ENCODE data around the gene SEMA7A. TPM values are rescaled to one million over a fixed set of nuclear protein-coding genes. Genes with fewer than 3 reads are reported as not detected.

SEMA7A gene
- total RNA-seq, 1 experiment from 2014 or later: 74.9 TPM

DNA sequence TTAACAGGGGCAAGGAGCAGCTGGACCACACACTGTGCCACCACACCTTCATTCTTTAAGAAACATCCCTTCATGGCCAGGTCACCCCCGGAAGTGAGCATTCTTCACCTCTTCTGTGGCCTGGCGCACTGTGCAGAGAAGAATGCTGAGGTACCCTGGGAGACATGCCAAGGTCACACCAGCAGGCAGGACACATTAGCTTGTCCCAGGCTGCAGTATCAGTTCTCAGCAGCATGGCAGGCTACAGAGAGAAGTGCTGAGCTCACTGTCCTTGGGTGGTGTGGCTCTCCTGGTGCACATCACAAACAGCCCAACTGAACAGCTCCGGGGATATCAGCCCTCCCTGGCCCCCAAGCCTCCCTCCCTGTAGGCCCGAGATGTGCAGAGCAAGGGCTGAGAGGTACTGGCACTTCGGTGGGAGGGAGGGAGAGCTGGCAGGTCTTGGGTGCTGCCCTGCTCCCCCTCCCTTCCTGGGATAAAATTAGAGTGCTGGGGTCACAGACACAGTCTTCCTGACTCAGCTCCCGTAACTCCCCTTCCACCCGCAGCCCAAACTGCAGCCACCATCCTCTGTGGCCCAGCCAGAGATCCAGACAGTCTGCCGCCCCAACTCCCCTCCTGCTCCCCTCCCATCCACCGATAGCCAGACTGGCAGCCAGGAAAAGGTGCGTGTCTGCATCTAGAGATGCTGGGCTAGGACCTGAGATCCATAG lies 13.4 kb downstream of the SEMA7A start:
- DNase-seq: peak; percentile 67
- no TSS peak for BruUV-seq (replicated peaks)
- Histone ChIP-seq H2AFZ (ENCODE audit: low read length) (no peak overlapping the region), H3K79me2 (ENCODE audit: low read length) (peaks cover 100% of the 10 kb centered on the region), H3K27ac (ENCODE audit: low read length) (peak overlapping the region; percentile 29), H3K9ac (ENCODE audit: low read length) (no peak overlapping the region), H3K9me3 (ENCODE audit: low read length) (no peaks in the 10 kb centered on the region), H3K4me2 (ENCODE audit: low read length) (peak overlapping the region; percentile 45), H3K4me1 (ENCODE audit: insufficient read depth, low read length) (peaks cover 91% of the 10 kb centered on the region), H3K36me3 (ENCODE audit: low read depth, low read length) (peaks cover 49% of the 10 kb centered on the region), H4K20me1 (ENCODE audit: low read length) (peaks cover 77% of the 10 kb centered on the region), H3F3A (ENCODE audit: low read length, unreplicated experiment) (no peaks in the 10 kb centered on the region), H3K27me3 (ENCODE audit: low read length) (no peaks in the 10 kb centered on the region), H3K4me3 (ENCODE audit: low read length) (no peak overlapping the region), H3K9me2 (replicated peaks; ENCODE audit: low read length) (no peaks in the 10 kb centered on the region)
- ATAC-seq: peak; percentile 41
- ChIA-PET CTCF (no interaction called here), POLR2A (ENCODE audit: unreplicated experiment) (no interaction called here)
- no peak for TF ChIP-seq EZH2 (IDR thresholded peaks at IDR 0.05; ENCODE audit: low read length, unreplicated experiment)
- no peak for TF ChIP-seq EZH2phosphoT487 (IDR thresholded peaks at IDR 0.05; ENCODE audit: borderline replicate concordance, low read length)
- intact Hi-C loops (cut with micrococcal nuclease): loop anchor here (1.0 kb wide), 1 partner anchor 13 kb away; the partner anchor contains the start of gene SEMA7A

DNA sequence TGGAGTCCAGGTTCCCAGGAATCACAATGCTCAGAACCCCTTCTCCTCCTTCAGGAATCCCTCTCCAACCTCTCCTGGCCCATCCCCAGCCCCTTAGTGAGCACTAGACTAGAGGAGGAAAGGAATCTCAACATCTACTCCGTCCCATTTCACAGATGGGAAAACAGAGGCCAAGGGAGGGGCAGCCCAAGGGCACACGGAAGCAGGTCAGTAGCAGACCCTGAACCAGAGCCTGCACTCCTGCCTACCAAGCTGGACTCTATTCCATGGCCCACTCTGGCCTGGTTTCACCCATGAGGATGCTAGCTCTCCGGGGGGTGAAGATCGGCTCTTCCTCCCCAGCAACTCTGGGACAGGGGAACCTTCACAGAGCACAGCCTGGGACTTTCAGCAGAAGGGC lies 14.3 kb downstream of the SEMA7A start:
- Histone ChIP-seq H4K20me1 (ENCODE audit: low read length) (peaks cover 67% of the 10 kb centered on the region), H3K4me1 (ENCODE audit: insufficient read depth, low read length) (peaks cover 94% of the 10 kb centered on the region), H3K27ac (ENCODE audit: low read length) (peak overlapping the region; percentile 29), H3K36me3 (ENCODE audit: low read depth, low read length) (peaks cover 58% of the 10 kb centered on the region), H3K27me3 (ENCODE audit: low read length) (no peaks in the 10 kb centered on the region), H3K9me3 (ENCODE audit: low read length) (no peaks in the 10 kb centered on the region), H3K9me2 (replicated peaks; ENCODE audit: low read length) (no peaks in the 10 kb centered on the region), H2AFZ (ENCODE audit: low read length) (no peak overlapping the region), H3K9ac (ENCODE audit: low read length) (no peak overlapping the region), H3F3A (ENCODE audit: low read length, unreplicated experiment) (no peaks in the 10 kb centered on the region), H3K4me2 (ENCODE audit: low read length) (no peak overlapping the region), H3K79me2 (ENCODE audit: low read length) (peaks cover 100% of the 10 kb centered on the region), H3K4me3 (ENCODE audit: low read length) (no peak overlapping the region)
- BruUV-seq (replicated peaks): TSS peak; percentile 44
- CTCF ChIA-PET: no interaction called here
- POLR2A ChIA-PET (ENCODE audit: unreplicated experiment): no interaction called here
- intact Hi-C loops (cut with micrococcal nuclease): no loop called here
- ATAC-seq: no peak
- TF ChIP-seq EZH2phosphoT487 (IDR thresholded peaks at IDR 0.05; ENCODE audit: borderline replicate concordance, low read length) (no peak), EZH2 (IDR thresholded peaks at IDR 0.05; ENCODE audit: low read length, unreplicated experiment) (no peak)
- TF ChIP-seq, protein P1, sequence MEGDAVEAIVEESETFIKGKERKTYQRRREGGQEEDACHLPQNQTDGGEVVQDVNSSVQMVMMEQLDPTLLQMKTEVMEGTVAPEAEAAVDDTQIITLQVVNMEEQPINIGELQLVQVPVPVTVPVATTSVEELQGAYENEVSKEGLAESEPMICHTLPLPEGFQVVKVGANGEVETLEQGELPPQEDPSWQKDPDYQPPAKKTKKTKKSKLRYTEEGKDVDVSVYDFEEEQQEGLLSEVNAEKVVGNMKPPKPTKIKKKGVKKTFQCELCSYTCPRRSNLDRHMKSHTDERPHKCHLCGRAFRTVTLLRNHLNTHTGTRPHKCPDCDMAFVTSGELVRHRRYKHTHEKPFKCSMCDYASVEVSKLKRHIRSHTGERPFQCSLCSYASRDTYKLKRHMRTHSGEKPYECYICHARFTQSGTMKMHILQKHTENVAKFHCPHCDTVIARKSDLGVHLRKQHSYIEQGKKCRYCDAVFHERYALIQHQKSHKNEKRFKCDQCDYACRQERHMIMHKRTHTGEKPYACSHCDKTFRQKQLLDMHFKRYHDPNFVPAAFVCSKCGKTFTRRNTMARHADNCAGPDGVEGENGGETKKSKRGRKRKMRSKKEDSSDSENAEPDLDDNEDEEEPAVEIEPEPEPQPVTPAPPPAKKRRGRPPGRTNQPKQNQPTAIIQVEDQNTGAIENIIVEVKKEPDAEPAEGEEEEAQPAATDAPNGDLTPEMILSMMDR (conservative IDR thresholded peaks at IDR 0.05; ENCODE audit: low read depth, low read length): no peak
- DNase-seq: no peak

DNA sequence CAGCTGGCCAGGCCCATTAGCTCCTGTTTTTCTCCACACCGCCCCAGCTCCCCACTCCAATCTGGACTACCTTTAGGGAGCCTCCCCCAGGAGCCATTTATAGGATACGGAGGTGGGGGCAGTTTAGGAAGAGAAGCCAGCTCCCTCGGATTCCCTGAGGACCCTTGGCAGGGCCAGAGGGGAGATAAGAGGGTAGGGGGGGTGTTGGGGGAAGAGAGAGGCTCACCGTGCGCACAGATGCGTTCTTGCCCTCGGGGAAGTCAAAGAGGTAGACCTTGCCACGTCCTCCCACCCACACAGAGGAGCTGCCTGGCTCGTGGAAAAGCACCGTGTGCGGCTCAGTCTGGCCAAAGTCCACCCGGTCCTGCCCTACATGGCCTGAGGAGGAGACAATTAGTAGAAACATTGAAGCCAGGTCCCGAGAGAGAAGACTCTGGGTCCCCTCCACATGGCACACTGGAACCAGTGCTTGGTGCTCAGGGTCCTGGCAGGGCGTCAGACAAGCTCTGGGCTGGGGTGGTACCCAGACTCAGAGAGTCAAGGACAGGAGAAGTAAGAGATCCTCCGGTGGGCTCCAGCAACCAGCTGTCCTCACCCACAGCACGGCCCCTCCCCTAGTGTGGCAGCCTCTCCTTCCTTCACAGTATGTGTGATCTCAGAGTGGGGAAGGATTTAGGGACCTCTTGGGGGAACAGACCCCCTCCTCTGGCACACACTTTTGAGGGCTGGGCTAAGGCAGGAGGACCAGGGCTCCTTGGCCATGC lies 15.0 kb downstream of the SEMA7A start:
- Histone ChIP-seq H3F3A (ENCODE audit: low read length, unreplicated experiment) (no peaks in the 10 kb centered on the region), H2AFZ (ENCODE audit: low read length) (no peak overlapping the region), H3K4me2 (ENCODE audit: low read length) (no peak overlapping the region), H3K9ac (ENCODE audit: low read length) (no peak overlapping the region), H3K9me3 (ENCODE audit: low read length) (no peaks in the 10 kb centered on the region), H4K20me1 (ENCODE audit: low read length) (peaks cover 61% of the 10 kb centered on the region), H3K9me2 (replicated peaks; ENCODE audit: low read length) (no peaks in the 10 kb centered on the region), H3K4me1 (ENCODE audit: insufficient read depth, low read length) (peaks cover 94% of the 10 kb centered on the region), H3K79me2 (ENCODE audit: low read length) (peaks cover 96% of the 10 kb centered on the region), H3K4me3 (ENCODE audit: low read length) (no peak overlapping the region), H3K36me3 (ENCODE audit: low read depth, low read length) (peaks cover 61% of the 10 kb centered on the region), H3K27ac (ENCODE audit: low read length) (peak overlapping the region; percentile 79), H3K27me3 (ENCODE audit: low read length) (no peaks in the 10 kb centered on the region)
- no peak for ATAC-seq
- ChIA-PET POLR2A (ENCODE audit: unreplicated experiment) (interaction anchor here (0.6 kb wide), 1 partner anchor 22 kb away, joined by 3 read pairs; no protein-coding TSS in a partner anchor), CTCF (no interaction called here)
- TF ChIP-seq EZH2 (IDR thresholded peaks at IDR 0.05; ENCODE audit: low read length, unreplicated experiment) (no peak), EZH2phosphoT487 (IDR thresholded peaks at IDR 0.05; ENCODE audit: borderline replicate concordance, low read length) (no peak)
- TF ChIP-seq, protein P1 (conservative IDR thresholded peaks at IDR 0.05; ENCODE audit: low read depth, low read length): no peak
- BruUV-seq (replicated peaks): no TSS peak
- intact Hi-C loops (cut with micrococcal nuclease): no loop called here
- no peak for DNase-seq
